HG02870 (cell line): ENCODE data around the gene GATAD2A.

Source experiments
- ATAC-seq: cut with Tn5 transposase; IDR thresholded peaks from one replicate; pipeline ENCODE4 v1.9.1; 2021; ENCODE audit warnings: mild to moderate bottlenecking, moderate library complexity; ENCODE audit not compliant: unreplicated experiment

GATAD2A gene

GRCh38 chr19:19505669-19506326 is 100.3 kb downstream of the GATAD2A start:
- no peak for ATAC-seq

GRCh38 chr19:19506592-19506991 is 101.1 kb downstream of the GATAD2A start:
- no peak for ATAC-seq

GRCh38 chr19:19507354-19507753 is 101.9 kb downstream of the GATAD2A start:
- no peak for ATAC-seq

GRCh38 chr19:19508217-19508616 is 102.7 kb downstream of the GATAD2A start:
- no peak for ATAC-seq

GRCh38 chr19:19510432-19510831 is 105.0 kb downstream of the GATAD2A start:
- ATAC-seq = no peak

- no peak for ATAC-seq
Measured at GRCh38 chr19:19513682-19514081, 108.2 kb downstream of the GATAD2A start.

- ATAC-seq = no peak
Measured at GRCh38 chr19:19514215-19514657, 108.8 kb downstream of the GATAD2A start.

GRCh38 chr19:19514881-19515641 is 109.6 kb downstream of the GATAD2A start, which contains the start of gene TSSK6:
Gene TSSK6 (minus strand): TSS chr19:19515548. CDS start chr19:19515427, 121 bp downstream.
- ATAC-seq = no peak

GRCh38 chr19:19515642-19516519 is 110.4 kb downstream of the GATAD2A start, which contains the start of gene NDUFA13:
Gene NDUFA13 (plus strand): TSS chr19:19516225. CDS start chr19:19516239, 14 bp downstream.
- peak; percentile 88 for ATAC-seq

GRCh38 chr19:19517235-19517619 is 111.8 kb downstream of the GATAD2A start:
- no peak for ATAC-seq

GRCh38 chr19:19520989-19521388 is 115.5 kb downstream of the GATAD2A start:
- ATAC-seq = no peak

- ATAC-seq = no peak
Measured at GRCh38 chr19:19523177-19523576, 117.7 kb downstream of the GATAD2A start.

GRCh38 chr19:19524053-19524452 is 118.6 kb downstream of the GATAD2A start:
- no peak for ATAC-seq

GRCh38 chr19:19525611-19526380 is 120.3 kb downstream of the GATAD2A start:
- no peak for ATAC-seq

GRCh38 chr19:19526581-19527370 is 121.3 kb downstream of the GATAD2A start:
- ATAC-seq = no peak

GRCh38 chr19:19527371-19527656 is 121.8 kb downstream of the GATAD2A start:
- ATAC-seq = no peak

GRCh38 chr19:19527674-19528625 is 122.5 kb downstream of the GATAD2A start:
- ATAC-seq = no peak

- no peak for ATAC-seq
Measured at GRCh38 chr19:19528721-19529490, 123.4 kb downstream of the GATAD2A start, which contains the start of gene YJEFN3. Gene YJEFN3 (plus strand): TSS chr19:19528911. CDS start chr19:19528933, 22 bp downstream.
